ENCODE data around the gene KDM1B.
"Not testable (repeated sequence)": the region's sequence is repeated elsewhere in the genome, so short reads cannot be mapped to it uniquely, and the experiment has no call there.

KDM1B gene

DNA sequence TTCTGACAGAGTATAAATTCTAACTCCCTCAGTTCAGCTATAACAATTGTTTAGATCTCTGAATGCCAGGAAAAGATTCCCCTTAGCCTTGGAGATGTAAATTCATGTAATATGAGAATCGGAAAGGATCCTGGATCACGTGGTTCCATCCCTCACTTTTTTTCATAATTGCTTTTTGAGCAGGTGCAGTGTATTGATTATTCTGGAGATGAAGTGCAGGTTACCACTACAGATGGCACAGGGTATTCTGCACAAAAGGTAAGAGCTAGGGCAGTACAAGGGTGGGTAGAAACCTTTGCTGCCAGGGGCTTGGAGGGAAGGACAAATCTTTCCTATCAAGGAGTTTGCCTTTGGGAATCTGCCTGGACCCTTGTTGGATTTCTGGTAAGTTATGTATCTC is 52.7 kb downstream of the KDM1B start:
- peaks cover 3% of the 10 kb centered on the region in 2 experiments; a peak in 2 of 3 replicates for H3K36me3 ChIP-seq (ENCODE audit: control insufficient read depth in 2 of 2, insufficient read depth in 1 of 2, low read length in 2 of 2)
- H3K27ac ChIP-seq (ENCODE audit: extremely low read depth, low read depth, low read length) = no peak overlapping the region
- ChIA-PET POLR2A (no interaction called here), CTCF (interaction anchor here (1.0 kb wide), 1 partner anchor 51 kb away, joined by 3 read pairs; no protein-coding TSS in a partner anchor)
- no peak overlapping the region for H3K4me3 ChIP-seq (ENCODE audit: low read depth, low read length)
- H3K9me3 ChIP-seq (ENCODE audit: control insufficient read depth, insufficient read depth, low read depth, low read length) = no peaks in the 10 kb centered on the region
- H3K4me1 ChIP-seq (ENCODE audit: control insufficient read depth, insufficient read depth, low read length) = no peaks in the 10 kb centered on the region
- TF ChIP-seq ZNF596 (tag by site-specific recombination; IDR thresholded peaks at IDR 0.05) (no peak), ZNF19 (tag by site-specific recombination; IDR thresholded peaks at IDR 0.05; ENCODE audit: low read depth) (no peak), ZNF223 (tag by site-specific recombination; IDR thresholded peaks at IDR 0.05) (no peak), ZNF175 (tag by site-specific recombination; IDR thresholded peaks at IDR 0.05) (no peak), ZNF549 (tag by site-specific recombination; IDR thresholded peaks at IDR 0.05) (no peak), ZNF140 (tag by site-specific recombination; IDR thresholded peaks at IDR 0.05) (no peak), FEZF1 (tag by site-specific recombination; IDR thresholded peaks at IDR 0.05) (no peak), ZNF571 (tag by site-specific recombination; IDR thresholded peaks at IDR 0.05) (no peak)
- TF ChIP-seq, protein P1, sequence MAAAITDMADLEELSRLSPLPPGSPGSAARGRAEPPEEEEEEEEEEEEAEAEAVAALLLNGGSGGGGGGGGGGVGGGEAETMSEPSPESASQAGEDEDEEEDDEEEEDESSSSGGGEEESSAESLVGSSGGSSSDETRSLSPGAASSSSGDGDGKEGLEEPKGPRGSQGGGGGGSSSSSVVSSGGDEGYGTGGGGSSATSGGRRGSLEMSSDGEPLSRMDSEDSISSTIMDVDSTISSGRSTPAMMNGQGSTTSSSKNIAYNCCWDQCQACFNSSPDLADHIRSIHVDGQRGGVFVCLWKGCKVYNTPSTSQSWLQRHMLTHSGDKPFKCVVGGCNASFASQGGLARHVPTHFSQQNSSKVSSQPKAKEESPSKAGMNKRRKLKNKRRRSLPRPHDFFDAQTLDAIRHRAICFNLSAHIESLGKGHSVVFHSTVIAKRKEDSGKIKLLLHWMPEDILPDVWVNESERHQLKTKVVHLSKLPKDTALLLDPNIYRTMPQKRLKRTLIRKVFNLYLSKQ (tag by site-specific recombination; IDR thresholded peaks at IDR 0.05; ENCODE audit: borderline replicate concordance) = no peak

DNA sequence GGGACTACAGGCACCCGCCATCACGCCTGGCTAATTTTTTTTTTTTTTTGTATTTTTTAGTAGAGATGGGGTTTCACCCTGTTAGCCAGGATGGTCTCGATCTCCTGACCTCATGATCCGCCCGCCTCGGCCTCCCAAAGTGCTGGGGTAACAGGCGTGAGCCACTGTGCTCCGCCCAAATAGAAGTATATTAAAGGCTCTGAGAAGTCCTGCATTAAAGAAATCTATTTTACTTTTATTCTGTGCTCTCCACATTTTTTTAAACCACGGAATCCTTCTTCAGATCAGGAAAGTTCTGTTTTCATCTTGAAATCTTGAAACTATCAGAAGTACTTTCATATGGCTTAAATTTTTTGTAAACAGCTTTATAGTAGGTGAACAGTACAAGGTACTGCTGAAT is 53.6 kb downstream of the KDM1B start:
- POLR2A ChIA-PET = not testable (repeated sequence)
- TF ChIP-seq ZNF239 (tag by site-specific recombination; IDR thresholded peaks at IDR 0.05) = peak; percentile 87
- CTCF ChIA-PET = interaction anchor here (0.7 to 1.0 kb wide), 2 partner anchors 52 to 187 kb away, joined by 3 read pairs; no protein-coding TSS in a partner anchor

DNA sequence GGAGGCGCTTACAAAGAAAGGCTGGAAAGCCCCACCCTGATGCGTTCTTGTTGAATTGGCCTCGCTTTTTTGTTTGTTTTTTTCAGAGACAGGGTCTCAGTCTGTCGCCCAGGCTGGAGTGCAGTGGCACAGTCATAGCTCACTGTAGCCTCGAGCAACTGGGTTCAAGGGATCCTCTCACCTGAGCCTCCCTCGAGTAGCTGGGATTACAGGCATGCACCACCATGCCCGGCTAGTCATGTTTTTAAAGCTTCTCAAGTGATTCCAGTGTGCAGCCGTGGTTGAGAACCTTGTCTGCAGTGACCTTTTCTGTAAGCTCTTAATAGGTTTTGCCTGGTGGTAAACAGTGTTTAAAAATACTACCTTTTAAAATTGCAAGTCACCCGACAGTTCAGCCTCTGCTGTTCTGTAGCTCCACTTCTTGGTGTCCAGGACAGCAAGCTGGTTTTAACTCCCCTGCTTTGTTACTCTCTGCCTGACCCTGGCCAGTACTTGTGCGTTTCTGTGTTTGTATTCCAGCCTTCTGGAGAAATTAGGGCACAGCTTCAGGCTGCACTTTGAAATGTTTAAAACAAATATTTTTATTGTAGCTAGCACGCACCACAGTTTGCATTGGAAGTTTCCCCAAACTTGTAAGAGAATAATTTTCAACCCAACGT is 54.4 kb downstream of the KDM1B start:
- CTCF ChIA-PET = interaction anchor here (0.6 kb wide), 1 partner anchor 353 kb away, joined by 3 read pairs; no protein-coding TSS in a partner anchor
- H3K27ac ChIP-seq (ENCODE audit: extremely low read depth, low read depth, low read length) = no peak overlapping the region
- H3K4me1 ChIP-seq (ENCODE audit: control insufficient read depth, insufficient read depth, low read length) = no peaks in the 10 kb centered on the region
- no peaks in the 10 kb centered on the region for H3K9me3 ChIP-seq (ENCODE audit: control insufficient read depth, insufficient read depth, low read depth, low read length)
- no peak overlapping the region for H3K4me3 ChIP-seq (ENCODE audit: low read depth, low read length)
- POLR2A ChIA-PET = no interaction called here
- no peak for TF ChIP-seq FEZF1 (tag by site-specific recombination; IDR thresholded peaks at IDR 0.05)
- TF ChIP-seq ZNF792 (tag by site-specific recombination; IDR thresholded peaks at IDR 0.05) = no peak
- TF ChIP-seq, protein P2, sequence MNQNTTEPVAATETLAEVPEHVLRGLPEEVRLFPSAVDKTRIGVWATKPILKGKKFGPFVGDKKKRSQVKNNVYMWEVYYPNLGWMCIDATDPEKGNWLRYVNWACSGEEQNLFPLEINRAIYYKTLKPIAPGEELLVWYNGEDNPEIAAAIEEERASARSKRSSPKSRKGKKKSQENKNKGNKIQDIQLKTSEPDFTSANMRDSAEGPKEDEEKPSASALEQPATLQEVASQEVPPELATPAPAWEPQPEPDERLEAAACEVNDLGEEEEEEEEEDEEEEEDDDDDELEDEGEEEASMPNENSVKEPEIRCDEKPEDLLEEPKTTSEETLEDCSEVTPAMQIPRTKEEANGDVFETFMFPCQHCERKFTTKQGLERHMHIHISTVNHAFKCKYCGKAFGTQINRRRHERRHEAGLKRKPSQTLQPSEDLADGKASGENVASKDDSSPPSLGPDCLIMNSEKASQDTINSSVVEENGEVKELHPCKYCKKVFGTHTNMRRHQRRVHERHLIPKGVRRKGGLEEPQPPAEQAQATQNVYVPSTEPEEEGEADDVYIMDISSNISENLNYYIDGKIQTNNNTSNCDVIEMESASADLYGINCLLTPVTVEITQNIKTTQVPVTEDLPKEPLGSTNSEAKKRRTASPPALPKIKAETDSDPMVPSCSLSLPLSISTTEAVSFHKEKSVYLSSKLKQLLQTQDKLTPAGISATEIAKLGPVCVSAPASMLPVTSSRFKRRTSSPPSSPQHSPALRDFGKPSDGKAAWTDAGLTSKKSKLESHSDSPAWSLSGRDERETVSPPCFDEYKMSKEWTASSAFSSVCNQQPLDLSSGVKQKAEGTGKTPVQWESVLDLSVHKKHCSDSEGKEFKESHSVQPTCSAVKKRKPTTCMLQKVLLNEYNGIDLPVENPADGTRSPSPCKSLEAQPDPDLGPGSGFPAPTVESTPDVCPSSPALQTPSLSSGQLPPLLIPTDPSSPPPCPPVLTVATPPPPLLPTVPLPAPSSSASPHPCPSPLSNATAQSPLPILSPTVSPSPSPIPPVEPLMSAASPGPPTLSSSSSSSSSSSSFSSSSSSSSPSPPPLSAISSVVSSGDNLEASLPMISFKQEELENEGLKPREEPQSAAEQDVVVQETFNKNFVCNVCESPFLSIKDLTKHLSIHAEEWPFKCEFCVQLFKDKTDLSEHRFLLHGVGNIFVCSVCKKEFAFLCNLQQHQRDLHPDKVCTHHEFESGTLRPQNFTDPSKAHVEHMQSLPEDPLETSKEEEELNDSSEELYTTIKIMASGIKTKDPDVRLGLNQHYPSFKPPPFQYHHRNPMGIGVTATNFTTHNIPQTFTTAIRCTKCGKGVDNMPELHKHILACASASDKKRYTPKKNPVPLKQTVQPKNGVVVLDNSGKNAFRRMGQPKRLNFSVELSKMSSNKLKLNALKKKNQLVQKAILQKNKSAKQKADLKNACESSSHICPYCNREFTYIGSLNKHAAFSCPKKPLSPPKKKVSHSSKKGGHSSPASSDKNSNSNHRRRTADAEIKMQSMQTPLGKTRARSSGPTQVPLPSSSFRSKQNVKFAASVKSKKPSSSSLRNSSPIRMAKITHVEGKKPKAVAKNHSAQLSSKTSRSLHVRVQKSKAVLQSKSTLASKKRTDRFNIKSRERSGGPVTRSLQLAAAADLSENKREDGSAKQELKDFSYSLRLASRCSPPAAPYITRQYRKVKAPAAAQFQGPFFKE (tag by site-specific recombination; IDR thresholded peaks at IDR 0.05; ENCODE audit: borderline replicate concordance) = no peak
- H3K36me3 ChIP-seq (ENCODE audit: control insufficient read depth in 2 of 2, insufficient read depth in 1 of 2, low read length in 2 of 2) = peaks cover 0 to 3% of the 10 kb centered on the region in 2 experiments; a peak in 1 of 3 replicates

More for the DNA sequence above, 53.6 kb downstream of the KDM1B start:
- H3K9me3 ChIP-seq (ENCODE audit: control insufficient read depth, insufficient read depth, low read depth, low read length); H3K4me3 ChIP-seq (ENCODE audit: low read depth, low read length); H3K4me1 ChIP-seq (ENCODE audit: control insufficient read depth, insufficient read depth, low read length); H3K36me3 ChIP-seq (ENCODE audit: control insufficient read depth in 2 of 2, insufficient read depth in 1 of 2, low read length in 2 of 2); H3K27ac ChIP-seq (ENCODE audit: extremely low read depth, low read depth, low read length): not testable (repeated sequence)
